CD14-positive monocyte (primary cell): Measurements from ENCODE around the gene CRIP2. TPM values are rescaled to one million over a fixed set of nuclear protein-coding genes. Genes with fewer than 3 reads are reported as not detected.

ENCODE experiments used
- DNase-seq, 3 donors: peaks; one replicate each; pipeline ENCODE4 v3.0.0-alpha.2; 2011 to 2022
- H2AFZ ChIP-seq: 2 replicates; pipeline ENCODE4 v1.6.0; 2012; ENCODE audit warnings: mild to moderate bottlenecking, low read depth, low read length, inconsistent platforms; ENCODE audit not compliant: insufficient read depth, poor library complexity, severe bottlenecking
- H3K27ac ChIP-seq, 2 donors: 1 replicate in 1 of 2; 2 replicates in 1 of 2; pipeline ENCODE4 v1.5.1; 2012 to 2013; ENCODE audit warnings: low read length in 2 of 2, control low read depth in 1 of 2, inconsistent platforms in 1 of 2, low read depth in 1 of 2, mild to moderate bottlenecking in 1 of 2
- H3K27me3 ChIP-seq, 2 donors: one replicate each; pipeline versions ENCODE4 v1.6.0 to v1.6.1; 2011 to 2013; ENCODE audit warnings: low read length in 2 of 2; ENCODE audit not compliant: control insufficient read depth in 2 of 2, insufficient read depth in 2 of 2
- H3K36me3 ChIP-seq, 2 donors: replicated peaks in 1 of 2; 1 replicate in 1 of 2; 2 replicates in 1 of 2; pipeline versions ENCODE4 v1.5.1 to v1.6.1; 2012 to 2013; ENCODE audit warnings: low read length in 2 of 2, control low read depth in 1 of 2, inconsistent platforms in 1 of 2, mild to moderate bottlenecking in 1 of 2; ENCODE audit not compliant: insufficient read depth in 2 of 2, control insufficient read depth in 1 of 2
- H3K4me1 ChIP-seq, 2 donors: 1 replicate in 1 of 2; 2 replicates in 1 of 2; pipeline versions ENCODE4 v1.5.1 to v1.6.1; 2012 to 2013; ENCODE audit warnings: low read length in 2 of 2, control low read depth in 1 of 2, inconsistent platforms in 1 of 2, mild to moderate bottlenecking in 1 of 2, moderate library complexity in 1 of 2; ENCODE audit not compliant: insufficient read depth in 2 of 2, control insufficient read depth in 1 of 2
- H3K4me2 ChIP-seq: replicated peaks from 2 replicates; pipeline ENCODE3; 2012; ENCODE audit warnings: low read length, moderate library complexity, mild to moderate bottlenecking; ENCODE audit not compliant: poor library complexity, severe bottlenecking; ENCODE audit errors: extremely low read depth
- H3K4me3 ChIP-seq, 3 experiments: fragments of 200-600 bp in 1 of 3; sonication (generic) in 1 of 3; replicated peaks in 1 of 3; 1 replicate in 2 of 3; 2 replicates in 1 of 3; pipeline ENCODE4 v1.5.1; 2011 to 2013; ENCODE audit warnings: low read length in 3 of 3, mild to moderate bottlenecking in 3 of 3, control low read depth in 2 of 3, low read depth in 2 of 3, inconsistent platforms in 1 of 3, moderate library complexity in 1 of 3
- H3K79me2 ChIP-seq: 2 replicates; pipeline ENCODE4 v1.6.0; 2012; ENCODE audit warnings: mild to moderate bottlenecking, control low read depth, inconsistent platforms, low read length, moderate library complexity; ENCODE audit not compliant: insufficient read depth
- H3K9ac ChIP-seq: 2 replicates; pipeline ENCODE4 v1.6.0; 2017; ENCODE audit warnings: low read length, mild to moderate bottlenecking; ENCODE audit not compliant: insufficient read depth, poor library complexity, severe bottlenecking
- H3K9me3 ChIP-seq, 2 donors: replicated peaks in 1 of 2; 1 replicate in 1 of 2; 2 replicates in 1 of 2; pipeline versions ENCODE4 v1.5.1 to v1.6.1; 2012 to 2013; ENCODE audit warnings: low read length in 2 of 2, control low read depth in 1 of 2; ENCODE audit not compliant: control insufficient read depth in 1 of 2, insufficient read depth in 1 of 2
- H4K20me1 ChIP-seq: 2 replicates; pipeline ENCODE4 v1.6.0; 2012; ENCODE audit warnings: mild to moderate bottlenecking, low read length, control low read depth, moderate library complexity; ENCODE audit not compliant: insufficient read depth
- H3K27ac Mint-ChIP-seq, 7 donors: one replicate each; pipeline ENCODE4 v1.8.0; 2020; ENCODE audit warnings: mild to moderate bottlenecking in 7 of 7, mixed read lengths in 7 of 7, moderate library complexity in 6 of 7, inconsistent platforms in 2 of 7
- H3K27me3 Mint-ChIP-seq, 3 donors: one replicate each; pipeline ENCODE4 v1.8.0; 2021 to 2022; ENCODE audit warnings: low read depth in 3 of 3, mild to moderate bottlenecking in 3 of 3, mixed read lengths in 3 of 3, moderate library complexity in 3 of 3, inconsistent platforms in 1 of 3
- H3K36me3 Mint-ChIP-seq, 2 donors: one replicate each; pipeline ENCODE4 v1.8.0; 2020; ENCODE audit warnings: mixed read lengths in 2 of 2, inconsistent platforms in 1 of 2, mild to moderate bottlenecking in 1 of 2
- H3K4me1 Mint-ChIP-seq: one replicate; pipeline ENCODE4 v1.8.0; 2020; ENCODE audit warnings: mild to moderate bottlenecking, mixed read lengths
- H3K4me3 Mint-ChIP-seq, 2 donors: one replicate each; pipeline ENCODE4 v1.8.0; 2020; ENCODE audit warnings: mild to moderate bottlenecking in 2 of 2, mixed read lengths in 2 of 2, moderate library complexity in 1 of 2
- H3K9me3 Mint-ChIP-seq, 7 donors: one replicate each; pipeline ENCODE4 v1.8.0; 2020 to 2022; ENCODE audit warnings: mixed read lengths in 7 of 7, mild to moderate bottlenecking in 6 of 7, moderate library complexity in 6 of 7, inconsistent platforms in 2 of 7
- WGBS: methylation state at CpG from one replicate; pipeline ENCODE4 v1.1.5; 2013; ENCODE audit warnings: missing lambda C conversion rate; ENCODE audit not compliant: insufficient coverage; 5-methylcytosine and 5-hydroxymethylcytosine counted together
- intact Hi-C, 2 donors: fragments of 100-400 bp; cut with micrococcal nuclease; formaldehyde crosslinking; loops; one replicate each; pipeline versions ENCODE4 v1.15.0 to v1.15.1; 2023
- polyA plus RNA-seq, 3 donors: library from polyadenylated mRNA; depleted of rRNA in 1 of 3; unstranded in 2 of 3; stranded (reverse) in 1 of 3; fragments of 300-500 nt in 2 of 3; fragments of >200 nt in 1 of 3; fragmentation: Illumina TruSeq in 2 of 3; gene quantifications; 1 replicate in 2 of 3; 2 replicates in 1 of 3; pipeline ENCODE4 v1.2.3, GENCODE V29; 2012 to 2021
- TF ChIP-seq, protein P1 (sequence below): fragments of 200-600 bp; IDR thresholded peaks from one replicate; pipeline ENCODE4 v1.8.0; 2022; ENCODE audit warnings: antibody characterized with exemption, mild to moderate bottlenecking

CRIP2 gene
- polyA plus RNA-seq, 3 donors = 2.1 to 4.0 (median 3.3) TPM

DNA sequence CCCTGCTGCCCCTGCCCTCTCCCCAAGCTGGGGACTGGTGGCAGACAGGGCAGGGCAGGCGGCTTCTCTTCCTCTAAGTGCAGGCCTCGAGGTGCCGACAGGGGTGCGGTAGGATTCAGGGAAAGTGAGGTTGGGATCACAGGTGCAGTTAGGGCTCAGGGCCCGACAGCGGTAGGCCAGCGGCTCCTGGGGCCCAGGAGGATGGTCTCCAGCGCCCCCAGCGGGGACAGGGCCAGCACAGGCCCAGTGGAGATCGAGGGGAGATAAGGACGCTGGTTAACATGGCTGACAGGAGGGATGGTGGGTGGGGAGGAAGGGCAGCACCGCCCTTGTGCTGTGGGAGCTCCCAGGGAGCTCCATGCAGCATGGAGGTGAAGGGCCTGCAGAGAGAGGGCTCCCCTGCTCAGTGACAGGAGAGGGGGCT, 11.1 kb downstream of the CRIP2 start:
- Mint-ChIP-seq H3K9me3 (peaks cover 0 to 6% (median 2%) of the 10 kb centered on the region in 7 donors), H3K27me3 (peaks cover 31 to 57% (median 31%) of the 10 kb centered on the region in 3 donors), H3K36me3 (peaks cover 5 to 12% of the 10 kb centered on the region in 2 donors), H3K4me3 (peak overlapping the region; percentile 43 to 86), H3K4me1 (peaks cover 61% of the 10 kb centered on the region), H3K27ac (peak overlapping the region in 5 of 7 donors; percentile 57 to 94 (median 77))
- H2AFZ ChIP-seq = peak overlapping the region; percentile 27
- no peaks in the 10 kb centered on the region for H3K9me3 ChIP-seq
- H3K79me2 ChIP-seq = no peaks in the 10 kb centered on the region
- H3K27me3 ChIP-seq = peaks cover 2 to 39% of the 10 kb centered on the region in 2 donors
- 26% methylated on average over 11 of the region's 12 CpGs for WGBS
- H3K9ac ChIP-seq = peak overlapping the region; percentile 95
- peak overlapping the region in 1 of 2 donors; percentile 94 for H3K27ac ChIP-seq
- peak; percentile 35 to 48 (median 44) for DNase-seq
- H3K36me3 ChIP-seq = peaks cover 0 to 3% of the 10 kb centered on the region in 2 donors
- TF ChIP-seq, protein P1, sequence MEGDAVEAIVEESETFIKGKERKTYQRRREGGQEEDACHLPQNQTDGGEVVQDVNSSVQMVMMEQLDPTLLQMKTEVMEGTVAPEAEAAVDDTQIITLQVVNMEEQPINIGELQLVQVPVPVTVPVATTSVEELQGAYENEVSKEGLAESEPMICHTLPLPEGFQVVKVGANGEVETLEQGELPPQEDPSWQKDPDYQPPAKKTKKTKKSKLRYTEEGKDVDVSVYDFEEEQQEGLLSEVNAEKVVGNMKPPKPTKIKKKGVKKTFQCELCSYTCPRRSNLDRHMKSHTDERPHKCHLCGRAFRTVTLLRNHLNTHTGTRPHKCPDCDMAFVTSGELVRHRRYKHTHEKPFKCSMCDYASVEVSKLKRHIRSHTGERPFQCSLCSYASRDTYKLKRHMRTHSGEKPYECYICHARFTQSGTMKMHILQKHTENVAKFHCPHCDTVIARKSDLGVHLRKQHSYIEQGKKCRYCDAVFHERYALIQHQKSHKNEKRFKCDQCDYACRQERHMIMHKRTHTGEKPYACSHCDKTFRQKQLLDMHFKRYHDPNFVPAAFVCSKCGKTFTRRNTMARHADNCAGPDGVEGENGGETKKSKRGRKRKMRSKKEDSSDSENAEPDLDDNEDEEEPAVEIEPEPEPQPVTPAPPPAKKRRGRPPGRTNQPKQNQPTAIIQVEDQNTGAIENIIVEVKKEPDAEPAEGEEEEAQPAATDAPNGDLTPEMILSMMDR = peak; percentile 20
- peak overlapping the region in 1 of 3 experiments; percentile 89 for H3K4me3 ChIP-seq
- intact Hi-C loops = loop anchor here in 1 of 2 donors (10.0 kb wide), 1 partner anchor 421 kb away; the partner anchor contains the start of gene GPR132
- peaks cover 13% of the 10 kb centered on the region for H4K20me1 ChIP-seq
- H3K4me1 ChIP-seq = peaks cover 75 to 85% of the 10 kb centered on the region in 2 donors
- peak overlapping the region; percentile 82 for H3K4me2 ChIP-seq

GRCh38 chr14:105486163-105486973, 11.7 kb downstream of the CRIP2 start, which contains the start of gene CRIP1:
TSS of gene CRIP1 (plus strand) at chr14:105486886. CDS start at chr14:105487260, 374 bp downstream.
- no peaks in the 10 kb centered on the region for H3K9me3 ChIP-seq
- peak within 1 kb of the TSS; percentile 58 to 89 (median 72) for H3K4me3 ChIP-seq
- H3K27me3 ChIP-seq = peaks cover 2 to 39% of the 10 kb centered on the region in 2 donors
- H3K27ac ChIP-seq = peak within 1 kb of the TSS; percentile 79 to 94
- peak within 1 kb of the TSS; percentile 80 to 87 for H3K4me3 Mint-ChIP-seq
- TF ChIP-seq, protein P1 = peak; percentile 6
- H3K36me3 ChIP-seq = peaks cover 0 to 3% of the 10 kb centered on the region in 2 donors
- H3K27me3 Mint-ChIP-seq = peaks cover 31 to 53% (median 34%) of the 10 kb centered on the region in 3 donors
- peak in 2 of 3 donors; percentile 14 to 53 for DNase-seq
- peaks cover 5 to 12% of the 10 kb centered on the region in 2 donors for H3K36me3 Mint-ChIP-seq
- H3K4me1 ChIP-seq = peaks cover 69 to 81% of the 10 kb centered on the region in 2 donors
- peaks cover 0 to 6% (median 2%) of the 10 kb centered on the region in 7 donors for H3K9me3 Mint-ChIP-seq
- H3K9ac ChIP-seq = peak within 1 kb of the TSS; percentile 95
- intact Hi-C loops = loop anchor here in 1 of 2 donors (10.0 kb wide), 1 partner anchor 422 kb away; the partner anchor contains the start of gene GPR132
- H3K4me2 ChIP-seq = peak within 1 kb of the TSS; percentile 82
- 8% methylated on average over 55 of the region's 56 CpGs for WGBS
- peaks cover 55% of the 10 kb centered on the region for H3K4me1 Mint-ChIP-seq
- H3K79me2 ChIP-seq = no peaks in the 10 kb centered on the region
- H3K27ac Mint-ChIP-seq = peak within 1 kb of the TSS; percentile 67 to 94 (median 91)
- H4K20me1 ChIP-seq = peaks cover 13% of the 10 kb centered on the region
- peak within 1 kb of the TSS; percentile 50 for H2AFZ ChIP-seq
